Prostate gland (tissue), 2 donors: ENCODE measurements around the gene SLC9A7.

Experiments
- CTCF ChIP-seq, 4 experiments: fragments of 200-600 bp in 2 of 4; fragments of 450-650 bp in 2 of 4; sonication (generic) in 2 of 4; IDR thresholded peaks; 1 replicate in 3 of 4; 2 replicates in 1 of 4; pipeline ENCODE4 v1.5.1; 2016 to 2019; ENCODE audit warnings: antibody characterized with exemption in 4 of 4, mild to moderate bottlenecking in 2 of 4, moderate library complexity in 2 of 4
- POLR2A ChIP-seq: fragments of 450-650 bp; IDR thresholded peaks from one replicate; pipeline ENCODE4 v1.6.1; 2016; ENCODE audit warnings: antibody characterized with exemption, mild to moderate bottlenecking
- POLR2AphosphoS5 ChIP-seq: sonication (generic); formaldehyde crosslinking; IDR thresholded peaks from one replicate; pipeline ENCODE4 v1.6.1; 2017; ENCODE audit warnings: antibody characterized with exemption

- TF ChIP-seq POLR2A (no peak), CTCF (IDR thresholded peaks at IDR 0.05) (no peak), POLR2AphosphoS5 (no peak)
Observed at GRCh38 chrX:46690818-46691217, 68.1 kb downstream of the SLC9A7 start.
